ENCODE data around the gene OGA.
A peak's percentile ranks its signal among the peaks of the same experiment; 100 is the strongest.

Gene OGA

DNA sequence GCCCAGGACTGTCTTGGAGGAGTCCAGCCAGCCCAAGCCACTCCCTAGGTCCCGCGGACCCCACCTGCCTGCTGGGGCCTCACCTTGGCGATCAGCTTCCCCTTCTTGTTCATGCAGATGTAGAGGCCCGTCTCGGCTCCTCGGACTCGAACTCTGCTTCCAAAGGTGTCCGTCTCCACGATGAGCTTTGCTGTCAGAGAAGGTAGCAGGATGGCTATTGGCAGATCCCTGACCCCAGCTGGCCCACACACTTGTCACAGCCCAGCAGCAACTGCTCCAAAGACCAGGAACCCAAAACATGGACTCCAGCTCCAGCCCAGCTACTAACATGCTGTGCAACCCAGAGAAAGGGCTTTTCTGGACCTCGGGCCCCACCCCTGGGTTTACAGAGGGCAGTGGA is 46.9 kb downstream of the OGA start:
- no peak overlapping the region for H3K4me3 ChIP-seq (ENCODE audit: low read depth, low read length)
- TF ChIP-seq, protein P1, sequence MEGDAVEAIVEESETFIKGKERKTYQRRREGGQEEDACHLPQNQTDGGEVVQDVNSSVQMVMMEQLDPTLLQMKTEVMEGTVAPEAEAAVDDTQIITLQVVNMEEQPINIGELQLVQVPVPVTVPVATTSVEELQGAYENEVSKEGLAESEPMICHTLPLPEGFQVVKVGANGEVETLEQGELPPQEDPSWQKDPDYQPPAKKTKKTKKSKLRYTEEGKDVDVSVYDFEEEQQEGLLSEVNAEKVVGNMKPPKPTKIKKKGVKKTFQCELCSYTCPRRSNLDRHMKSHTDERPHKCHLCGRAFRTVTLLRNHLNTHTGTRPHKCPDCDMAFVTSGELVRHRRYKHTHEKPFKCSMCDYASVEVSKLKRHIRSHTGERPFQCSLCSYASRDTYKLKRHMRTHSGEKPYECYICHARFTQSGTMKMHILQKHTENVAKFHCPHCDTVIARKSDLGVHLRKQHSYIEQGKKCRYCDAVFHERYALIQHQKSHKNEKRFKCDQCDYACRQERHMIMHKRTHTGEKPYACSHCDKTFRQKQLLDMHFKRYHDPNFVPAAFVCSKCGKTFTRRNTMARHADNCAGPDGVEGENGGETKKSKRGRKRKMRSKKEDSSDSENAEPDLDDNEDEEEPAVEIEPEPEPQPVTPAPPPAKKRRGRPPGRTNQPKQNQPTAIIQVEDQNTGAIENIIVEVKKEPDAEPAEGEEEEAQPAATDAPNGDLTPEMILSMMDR (IDR thresholded peaks at IDR 0.05; ENCODE audit: control insufficient read depth, extremely low read depth, insufficient read depth), result no peak
- DNase-seq (ENCODE audit: low read depth), result no peak

DNA sequence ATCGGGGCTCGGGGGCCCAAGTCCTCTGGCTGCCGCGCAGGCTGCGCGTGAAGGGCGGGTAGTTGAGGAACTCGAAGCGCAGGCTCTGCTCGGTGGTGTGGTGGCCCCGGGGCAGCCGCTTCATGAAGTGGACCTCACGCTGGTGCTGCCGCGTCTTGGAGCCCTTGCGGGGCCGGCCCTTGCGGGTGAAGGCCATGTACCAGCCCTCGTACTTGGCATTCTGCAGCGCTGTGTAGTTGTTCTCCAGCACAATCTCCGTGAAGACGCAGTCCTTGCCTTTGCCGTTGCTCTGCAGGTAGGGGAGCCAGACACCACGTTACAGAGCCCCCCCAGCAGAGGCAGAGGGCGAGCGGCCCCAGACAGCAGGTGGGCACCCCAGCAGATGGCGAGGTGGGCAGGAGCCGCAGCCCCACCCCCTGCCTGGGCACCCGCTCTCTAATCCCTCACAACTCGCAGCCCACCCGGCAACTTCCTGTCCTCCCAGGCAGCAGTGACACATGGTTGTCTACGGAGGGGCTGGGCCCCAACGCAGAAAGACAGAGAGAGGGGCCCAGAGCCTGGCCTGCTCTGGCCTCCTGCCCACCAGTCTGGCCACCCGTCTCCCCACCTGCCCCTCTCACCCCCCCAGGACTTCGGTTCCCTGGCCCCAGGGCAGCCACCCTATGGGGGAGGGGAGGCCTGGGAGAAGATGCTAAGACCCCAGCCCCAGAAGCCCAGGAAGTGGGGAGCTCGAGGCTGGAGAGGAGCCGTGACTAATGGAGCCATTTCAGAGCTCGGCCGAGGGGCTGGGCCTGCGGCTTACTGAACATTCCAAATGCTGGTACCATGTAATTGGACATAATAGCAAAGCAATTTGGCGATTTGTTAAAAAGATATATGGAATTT is 47.7 kb downstream of the OGA start:
- DNase-seq (ENCODE audit: low read depth), result no peak
- H3K4me3 ChIP-seq (ENCODE audit: low read depth, low read length), result no peak overlapping the region
- TF ChIP-seq, protein P1 (IDR thresholded peaks at IDR 0.05; ENCODE audit: control insufficient read depth, extremely low read depth, insufficient read depth), result no peak

DNA sequence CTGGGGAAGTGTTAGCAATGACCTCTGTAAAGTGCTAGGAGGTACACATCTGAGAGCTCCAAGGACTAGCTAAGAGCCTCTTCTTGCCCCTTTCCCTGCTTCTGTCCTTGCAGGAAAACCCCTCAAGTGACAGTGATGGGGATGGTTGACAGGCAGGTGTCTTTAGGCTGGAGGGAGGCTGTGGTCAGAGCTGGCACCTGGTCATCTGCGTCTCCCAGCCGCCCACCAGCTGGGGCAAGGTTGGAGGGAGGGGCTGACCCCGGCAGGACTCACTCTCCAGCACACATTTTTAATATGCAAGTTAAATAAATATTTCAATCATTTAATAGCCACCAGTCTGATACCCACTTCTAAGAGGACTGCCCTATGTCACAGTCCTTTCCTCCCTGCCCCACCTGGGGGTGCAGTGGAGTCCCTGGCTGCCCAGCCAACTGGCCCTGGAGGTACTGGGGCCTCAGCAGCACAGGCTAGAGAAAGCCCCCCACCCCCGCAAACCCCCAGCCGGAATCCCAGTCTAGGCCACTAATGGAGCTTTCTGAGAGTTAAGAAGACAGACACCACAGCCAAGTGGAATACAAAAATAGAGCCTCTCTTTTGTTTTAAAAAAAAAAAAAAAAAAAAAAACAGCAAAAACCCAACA is 48.6 kb downstream of the OGA start:
- no peak overlapping the region for H3K4me3 ChIP-seq (ENCODE audit: low read depth, low read length)
- no peak for DNase-seq (ENCODE audit: low read depth)
- TF ChIP-seq, protein P1 (IDR thresholded peaks at IDR 0.05; ENCODE audit: control insufficient read depth, extremely low read depth, insufficient read depth), result peak; percentile 23; the same call in 1 of the 2 replicates

DNA sequence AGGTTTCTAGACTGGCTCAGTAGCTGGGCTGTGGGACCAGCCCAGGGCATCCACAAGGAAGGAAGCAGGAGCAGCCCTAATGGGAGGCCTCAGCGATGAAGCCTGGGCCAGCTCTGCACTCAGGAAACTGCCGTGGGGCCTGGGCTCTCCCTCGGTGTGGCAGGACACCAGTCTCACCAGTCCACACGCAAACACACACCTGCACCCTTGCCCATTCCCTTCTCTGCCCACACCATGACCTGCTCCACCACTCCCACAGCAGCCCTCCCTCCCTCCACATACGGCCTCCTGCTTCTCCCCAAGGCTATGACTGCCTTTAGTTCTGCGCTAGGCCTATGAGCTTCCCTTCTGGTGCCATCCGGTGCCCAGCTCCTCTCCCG is 49.5 kb downstream of the OGA start:
- H3K4me3 ChIP-seq (ENCODE audit: low read depth, low read length), result no peak overlapping the region
- TF ChIP-seq, protein P1 (IDR thresholded peaks at IDR 0.05; ENCODE audit: control insufficient read depth, extremely low read depth, insufficient read depth), result no peak
- no peak for DNase-seq (ENCODE audit: low read depth)

DNA sequence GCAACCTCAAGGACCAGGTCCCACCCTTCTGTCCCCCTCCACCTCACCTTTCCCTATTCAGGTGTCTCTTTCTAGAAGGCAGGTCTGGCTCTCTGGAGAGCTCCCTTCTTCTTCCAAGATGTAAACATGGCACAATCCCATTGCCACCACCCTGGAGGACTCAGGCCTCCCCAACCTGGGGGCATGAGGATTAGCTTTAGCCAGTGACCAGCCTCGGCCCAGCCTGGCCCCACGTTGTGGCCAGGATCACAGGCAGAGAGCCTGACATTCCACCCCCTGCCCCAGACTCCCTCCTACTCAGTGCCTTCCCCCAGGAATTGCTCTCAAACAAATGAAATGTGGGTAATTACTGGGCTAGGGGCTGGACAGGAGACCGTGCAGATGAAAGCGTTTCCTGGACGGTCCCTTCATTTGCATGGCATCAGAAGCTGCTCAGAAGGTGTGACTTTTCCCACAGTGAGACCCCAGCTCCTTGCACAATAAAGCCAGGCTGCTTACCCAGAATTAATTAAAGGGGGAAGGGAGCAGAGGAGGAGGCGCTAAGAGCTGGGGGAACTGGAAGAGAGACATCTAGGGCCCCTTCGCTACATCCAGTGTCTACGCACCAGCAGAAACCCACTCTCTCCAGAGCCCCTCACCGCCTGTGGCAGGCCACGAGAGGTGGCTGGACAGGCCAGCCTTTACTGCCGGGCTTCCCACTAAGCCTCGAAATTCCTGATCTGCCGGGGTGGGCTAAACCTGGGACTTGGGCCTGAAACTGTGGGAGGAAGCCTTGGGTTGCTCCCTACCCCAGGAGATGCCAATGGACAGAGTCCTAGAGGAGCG is 50.1 kb downstream of the OGA start:
- TF ChIP-seq, protein P1 (IDR thresholded peaks at IDR 0.05; ENCODE audit: control insufficient read depth, extremely low read depth, insufficient read depth), result no peak
- no peak for DNase-seq (ENCODE audit: low read depth)
- H3K4me3 ChIP-seq (ENCODE audit: low read depth, low read length), result no peak overlapping the region

DNA sequence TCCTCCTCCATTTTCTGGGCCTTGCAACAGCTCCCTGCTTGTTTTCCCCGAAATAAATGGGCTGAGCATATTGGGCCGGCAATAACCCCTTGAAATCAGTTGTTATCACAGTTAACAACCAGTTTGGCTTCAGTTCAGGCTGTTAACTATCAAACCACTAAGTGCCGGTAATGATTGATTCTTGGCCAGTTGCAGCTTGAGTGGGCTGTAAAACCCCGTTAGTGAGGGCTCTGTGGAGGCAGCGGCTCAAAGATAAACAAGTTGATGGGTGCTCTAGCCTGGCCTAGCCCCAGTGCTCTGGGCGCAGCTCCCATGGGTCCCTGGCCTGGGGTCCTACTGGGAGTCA is 50.7 kb downstream of the OGA start:
- H3K4me3 ChIP-seq (ENCODE audit: low read depth, low read length), result no peak overlapping the region
- DNase-seq (ENCODE audit: low read depth), result no peak
- TF ChIP-seq, protein P1 (IDR thresholded peaks at IDR 0.05; ENCODE audit: control insufficient read depth, extremely low read depth, insufficient read depth), result no peak

All from LNCaP clone FGC (cell line).